KMS-11 (cell line): ENCODE measurements around the gene AGO3.
"Not testable (repeated sequence)": the region's sequence is repeated elsewhere in the genome, so short reads cannot be mapped to it uniquely, and the experiment has no call there.

Experiments used
- H2AFZ ChIP-seq: fragments of 200-600 bp; sonication (generic); 2 replicates; pipeline ENCODE4 v1.6.1; 2016; ENCODE audit warnings: antibody characterized with exemption, mixed run types, low read depth
- H3K27ac ChIP-seq: fragments of 200-600 bp; sonication (generic); 2 replicates; pipeline ENCODE4 v1.6.1; 2016; ENCODE audit warnings: mild to moderate bottlenecking, mixed run types
- H3K27me3 ChIP-seq: fragments of 200-600 bp; sonication (generic); 2 replicates; pipeline ENCODE4 v1.6.1; 2017; ENCODE audit warnings: mild to moderate bottlenecking, low read depth, mixed run types, moderate library complexity; ENCODE audit not compliant: insufficient read depth
- H3K36me3 ChIP-seq: fragments of 200-600 bp; sonication (generic); 2 replicates; pipeline ENCODE4 v1.6.1; 2017; ENCODE audit warnings: mild to moderate bottlenecking, mixed run types; ENCODE audit not compliant: insufficient read depth
- H3K4me1 ChIP-seq: fragments of 200-600 bp; sonication (generic); 2 replicates; pipeline ENCODE4 v1.6.1; 2016; ENCODE audit warnings: mild to moderate bottlenecking, low read depth, mixed run types; ENCODE audit not compliant: poor library complexity, severe bottlenecking
- H3K4me2 ChIP-seq: fragments of 200-600 bp; sonication (generic); 2 replicates; pipeline ENCODE4 v1.7.0; 2016; ENCODE audit warnings: mild to moderate bottlenecking, mixed run types
- H3K4me3 ChIP-seq: fragments of 200-600 bp; sonication (generic); IDR thresholded peaks from 2 replicates; pipeline ENCODE4 v1.6.1; 2017; ENCODE audit warnings: low read depth, low read length, mixed read lengths; ENCODE audit not compliant: insufficient read depth
- H3K79me2 ChIP-seq: fragments of 200-600 bp; sonication (generic); 2 replicates; pipeline ENCODE4 v1.6.1; 2016; ENCODE audit warnings: low read depth, mixed run types; ENCODE audit not compliant: insufficient read depth
- H3K9ac ChIP-seq: fragments of 200-600 bp; sonication (generic); 2 replicates; pipeline ENCODE4 v1.6.1; 2016; ENCODE audit warnings: mild to moderate bottlenecking, mixed run types
- H4K20me1 ChIP-seq: fragments of 200-600 bp; sonication (generic); 2 replicates; pipeline ENCODE4 v1.6.1; 2016; ENCODE audit warnings: mild to moderate bottlenecking, mixed run types; ENCODE audit not compliant: insufficient read depth
- CTCF ChIP-seq: fragments of 200-600 bp; sonication (generic); conservative IDR thresholded peaks from 2 replicates; pipeline ENCODE4 v1.6.1; 2017; ENCODE audit warnings: low read depth, mild to moderate bottlenecking, antibody characterized with exemption, low read length, moderate library complexity, mixed read lengths

Gene AGO3

GRCh38 chr1:35887508-35887907 lies 43.4 kb upstream of the AGO3 start:
- no peaks in the 10 kb centered on the region; the same call in 1 of the 2 replicates for H3K79me2 ChIP-seq
- H3K27me3 ChIP-seq, result no peaks in the 10 kb centered on the region
- no peaks in the 10 kb centered on the region for H3K36me3 ChIP-seq
- no peak overlapping the region for H3K27ac ChIP-seq
- H3K4me2 ChIP-seq, result no peak overlapping the region
- peaks cover 23% of the 10 kb centered on the region for H3K4me1 ChIP-seq
- no peak overlapping the region for H3K9ac ChIP-seq
- no peak overlapping the region for H3K4me3 ChIP-seq
- TF ChIP-seq CTCF, result no peak
- H4K20me1 ChIP-seq, result no peaks in the 10 kb centered on the region
- no peak overlapping the region for H2AFZ ChIP-seq

- no peak overlapping the region for H3K27ac ChIP-seq
- no peaks in the 10 kb centered on the region for H3K27me3 ChIP-seq
- H3K4me1 ChIP-seq, result peaks cover 23% of the 10 kb centered on the region
- H3K4me2 ChIP-seq, result no peak overlapping the region
- no peak for TF ChIP-seq CTCF
- no peaks in the 10 kb centered on the region for H3K36me3 ChIP-seq
- no peak overlapping the region for H3K4me3 ChIP-seq
- no peak overlapping the region for H2AFZ ChIP-seq
- no peaks in the 10 kb centered on the region; the same call in 1 of the 2 replicates for H3K79me2 ChIP-seq
- no peaks in the 10 kb centered on the region for H4K20me1 ChIP-seq
- no peak overlapping the region for H3K9ac ChIP-seq
Measured at GRCh38 chr1:35888255-35888654, 42.6 kb upstream of the AGO3 start.

- H3K9ac ChIP-seq, H3K4me3 ChIP-seq, H3K27ac ChIP-seq, H3K27me3 ChIP-seq, H2AFZ ChIP-seq, H3K36me3 ChIP-seq, H3K79me2 ChIP-seq, H3K4me2 ChIP-seq, H4K20me1 ChIP-seq: not testable (repeated sequence)
- H3K4me1 ChIP-seq, result peaks cover 19% of the 10 kb centered on the region
Measured at GRCh38 chr1:35888981-35889380, 41.9 kb upstream of the AGO3 start.

- no peak overlapping the region for H3K27ac ChIP-seq
- H3K36me3 ChIP-seq, result no peaks in the 10 kb centered on the region
- no peaks in the 10 kb centered on the region for H4K20me1 ChIP-seq
- no peak for TF ChIP-seq CTCF
- H3K27me3 ChIP-seq, result no peaks in the 10 kb centered on the region
- H3K79me2 ChIP-seq, result no peaks in the 10 kb centered on the region
- no peak overlapping the region for H3K4me2 ChIP-seq
- H3K4me1 ChIP-seq, result no peaks in the 10 kb centered on the region
- H3K4me3 ChIP-seq, result no peak overlapping the region
- no peak overlapping the region for H3K9ac ChIP-seq
- no peak overlapping the region for H2AFZ ChIP-seq
Measured at GRCh38 chr1:35893051-35893879, 37.6 kb upstream of the AGO3 start.

GRCh38 chr1:35894183-35894582 lies 36.7 kb upstream of the AGO3 start:
- Histone ChIP-seq H3K4me3 (no peak overlapping the region), H3K36me3 (no peaks in the 10 kb centered on the region), H3K4me2 (no peak overlapping the region), H3K27ac (no peak overlapping the region), H2AFZ (no peak overlapping the region), H3K4me1 (no peaks in the 10 kb centered on the region), H4K20me1 (no peaks in the 10 kb centered on the region), H3K79me2 (no peaks in the 10 kb centered on the region), H3K9ac (no peak overlapping the region), H3K27me3 (no peaks in the 10 kb centered on the region)
- TF ChIP-seq CTCF, result no peak
